Measurements from ENCODE around the gene RB1.

Gene RB1

DNA sequence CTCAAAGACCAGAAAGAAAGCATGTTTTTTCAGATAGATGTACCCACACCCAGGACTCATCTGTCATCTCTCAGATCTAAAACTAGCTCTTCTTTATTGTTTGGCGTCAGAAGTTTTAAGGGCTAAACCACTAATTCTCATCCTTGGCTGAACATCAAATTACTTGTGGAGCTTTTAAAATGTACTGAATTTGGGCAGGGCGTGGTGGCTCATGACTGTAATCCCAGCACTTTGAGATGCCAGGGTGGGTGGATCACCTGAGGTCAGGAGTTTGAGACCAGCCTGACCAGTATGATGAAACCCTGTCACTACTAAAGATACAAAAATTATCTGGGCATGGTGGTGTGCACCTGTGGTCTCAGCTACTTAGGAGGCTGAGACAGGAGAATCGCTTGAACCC is 181.9 kb downstream of the RB1 start:
- TF ChIP-seq, protein P1, sequence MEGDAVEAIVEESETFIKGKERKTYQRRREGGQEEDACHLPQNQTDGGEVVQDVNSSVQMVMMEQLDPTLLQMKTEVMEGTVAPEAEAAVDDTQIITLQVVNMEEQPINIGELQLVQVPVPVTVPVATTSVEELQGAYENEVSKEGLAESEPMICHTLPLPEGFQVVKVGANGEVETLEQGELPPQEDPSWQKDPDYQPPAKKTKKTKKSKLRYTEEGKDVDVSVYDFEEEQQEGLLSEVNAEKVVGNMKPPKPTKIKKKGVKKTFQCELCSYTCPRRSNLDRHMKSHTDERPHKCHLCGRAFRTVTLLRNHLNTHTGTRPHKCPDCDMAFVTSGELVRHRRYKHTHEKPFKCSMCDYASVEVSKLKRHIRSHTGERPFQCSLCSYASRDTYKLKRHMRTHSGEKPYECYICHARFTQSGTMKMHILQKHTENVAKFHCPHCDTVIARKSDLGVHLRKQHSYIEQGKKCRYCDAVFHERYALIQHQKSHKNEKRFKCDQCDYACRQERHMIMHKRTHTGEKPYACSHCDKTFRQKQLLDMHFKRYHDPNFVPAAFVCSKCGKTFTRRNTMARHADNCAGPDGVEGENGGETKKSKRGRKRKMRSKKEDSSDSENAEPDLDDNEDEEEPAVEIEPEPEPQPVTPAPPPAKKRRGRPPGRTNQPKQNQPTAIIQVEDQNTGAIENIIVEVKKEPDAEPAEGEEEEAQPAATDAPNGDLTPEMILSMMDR (conservative IDR thresholded peaks at IDR 0.05; ENCODE audit: low read depth, low read length), result no peak
- no peak overlapping the region for H3K4me3 ChIP-seq (ENCODE audit: low read depth, low read length)
- DNase-seq (ENCODE audit: low read depth), result no peak

DNA sequence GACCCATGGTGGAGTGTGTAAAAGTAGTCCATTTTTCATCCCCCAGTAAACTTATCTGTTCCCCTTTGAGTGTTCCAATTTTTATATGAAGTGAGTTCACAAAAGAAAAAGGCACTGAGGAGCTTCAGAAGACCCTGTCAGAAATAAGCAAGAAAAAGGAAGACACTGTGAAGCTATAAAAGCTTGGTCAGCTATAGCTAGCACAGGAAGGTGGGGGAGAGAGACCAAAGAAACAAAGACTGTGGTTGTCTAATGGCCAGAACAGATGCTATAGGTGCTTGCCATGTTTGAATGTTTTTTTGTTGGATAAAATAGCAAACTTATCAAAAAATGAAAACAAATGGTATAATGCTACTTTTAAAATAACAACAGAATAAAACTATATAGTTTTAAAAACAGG is 182.8 kb downstream of the RB1 start:
- H3K4me3 ChIP-seq (ENCODE audit: low read depth, low read length), result no peak overlapping the region
- DNase-seq (ENCODE audit: low read depth), result no peak
- TF ChIP-seq, protein P1 (conservative IDR thresholded peaks at IDR 0.05; ENCODE audit: low read depth, low read length), result no peak

DNA sequence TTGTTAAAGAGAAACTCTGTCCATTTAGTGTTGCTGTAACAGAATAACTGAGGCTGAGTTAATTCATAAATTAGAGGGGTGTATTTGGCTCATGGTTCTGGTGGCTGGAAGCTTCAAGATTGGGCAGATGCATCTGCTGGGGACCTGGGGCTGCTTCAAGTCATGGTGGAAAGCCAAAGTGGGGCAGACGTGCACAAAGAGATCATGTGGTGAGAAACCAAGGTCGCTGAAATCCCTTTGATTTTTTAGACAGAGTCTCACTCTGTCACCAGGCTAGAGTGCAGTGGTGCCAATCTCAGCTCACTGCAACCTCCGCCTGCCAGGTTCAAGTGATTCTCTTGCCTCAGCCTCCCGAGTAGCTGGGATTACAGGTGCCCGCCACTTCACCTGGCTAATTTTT is 183.3 kb downstream of the RB1 start:
- TF ChIP-seq, protein P1 (conservative IDR thresholded peaks at IDR 0.05; ENCODE audit: low read depth, low read length), result no peak

DNA sequence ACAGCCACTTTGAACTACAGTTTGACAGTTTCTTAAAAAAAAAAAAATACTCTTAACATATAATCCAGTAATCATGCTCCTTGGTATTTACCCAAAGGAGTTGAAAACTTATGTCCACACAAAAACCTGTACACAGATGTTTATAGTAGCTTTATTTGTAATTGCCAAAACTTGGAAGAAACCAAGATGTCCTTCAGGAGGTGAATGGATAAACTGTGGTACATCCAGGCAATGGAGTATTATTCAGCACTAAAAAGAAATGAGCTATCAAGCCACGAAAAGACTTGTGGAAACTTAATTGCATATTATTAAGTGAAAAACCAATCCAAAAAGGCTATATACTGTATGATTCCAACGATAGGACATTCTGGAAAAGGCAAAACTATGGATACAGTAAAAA is 184.4 kb downstream of the RB1 start:
- no peak for DNase-seq (ENCODE audit: low read depth)
- TF ChIP-seq, protein P1 (conservative IDR thresholded peaks at IDR 0.05; ENCODE audit: low read depth, low read length), result no peak
- H3K4me3 ChIP-seq (ENCODE audit: low read depth, low read length), result no peak overlapping the region

More for the DNA sequence above, 183.3 kb downstream of the RB1 start:
- no peak for DNase-seq (ENCODE audit: low read depth)
- no peak overlapping the region for H3K4me3 ChIP-seq (ENCODE audit: low read depth, low read length)

DNA sequence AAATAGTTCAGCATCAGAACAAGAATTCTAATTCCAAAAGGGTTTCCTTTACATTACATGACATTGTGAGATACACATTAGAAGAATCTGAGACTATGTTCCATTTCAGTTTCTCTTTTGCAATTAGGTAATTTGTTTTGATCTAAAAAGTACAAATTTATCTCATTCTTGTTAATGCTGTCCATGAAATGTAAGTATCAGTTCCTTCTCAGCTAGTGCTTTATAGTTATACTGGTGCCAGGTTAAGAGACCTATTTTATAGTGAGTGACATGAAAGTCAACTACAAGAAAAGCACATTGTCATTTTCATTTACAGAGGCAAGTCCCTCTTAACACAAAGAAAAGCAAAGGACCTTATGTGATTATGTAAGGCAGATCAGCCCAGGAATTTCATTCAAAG is 185.4 kb downstream of the RB1 start:
- TF ChIP-seq, protein P1 (conservative IDR thresholded peaks at IDR 0.05; ENCODE audit: low read depth, low read length), result no peak
- H3K4me3 ChIP-seq (ENCODE audit: low read depth, low read length), result no peak overlapping the region
- no peak for DNase-seq (ENCODE audit: low read depth)

DNA sequence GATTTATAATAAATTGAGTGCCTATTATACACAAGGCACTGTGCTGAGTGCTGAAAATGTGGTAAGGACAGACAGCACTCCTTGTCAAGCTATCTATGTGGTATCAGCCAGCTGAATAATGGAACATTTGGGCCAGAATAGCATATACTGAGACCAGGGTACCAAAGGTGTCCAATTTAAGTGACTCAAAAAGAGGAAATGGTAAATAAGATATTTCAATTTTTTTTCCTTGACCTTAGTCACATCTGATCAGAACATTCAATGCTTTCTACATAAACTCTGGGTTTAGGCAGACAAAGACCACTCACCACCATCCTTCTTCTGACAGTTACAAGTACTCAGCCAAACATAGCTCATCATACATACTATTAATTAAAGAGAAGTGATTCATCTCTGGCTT is 186.1 kb downstream of the RB1 start:
- TF ChIP-seq, protein P1 (conservative IDR thresholded peaks at IDR 0.05; ENCODE audit: low read depth, low read length), result no peak
- no peak overlapping the region for H3K4me3 ChIP-seq (ENCODE audit: low read depth, low read length)
- no peak for DNase-seq (ENCODE audit: low read depth)

DNA sequence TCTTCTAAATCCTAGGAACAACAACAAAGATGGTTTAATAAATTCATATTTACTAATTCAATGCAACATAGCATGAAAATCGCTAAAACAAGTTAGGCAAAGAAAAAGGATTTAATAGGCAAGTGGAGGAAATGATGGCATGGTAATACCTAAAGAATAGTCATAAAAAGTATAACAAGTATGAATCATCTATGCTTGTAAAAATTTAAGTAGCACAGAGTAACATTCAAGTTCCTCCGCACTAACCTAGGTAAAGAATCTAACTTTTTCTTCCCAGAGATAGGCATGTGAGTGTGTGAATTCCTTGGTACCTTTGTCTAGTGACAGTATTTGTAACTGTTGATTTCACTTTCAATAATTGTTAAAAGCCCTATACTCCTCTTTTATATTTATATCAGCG is 186.7 kb downstream of the RB1 start:
- no peak overlapping the region for H3K4me3 ChIP-seq (ENCODE audit: low read depth, low read length)

More for the DNA sequence above, 186.7 kb downstream of the RB1 start:
- DNase-seq (ENCODE audit: low read depth), result no peak
- TF ChIP-seq, protein P1 (conservative IDR thresholded peaks at IDR 0.05; ENCODE audit: low read depth, low read length), result no peak

All from choroid plexus epithelial cell (primary cell).